ENCODE measurements around the gene COPG2. TPM values are rescaled to one million over a fixed set of nuclear protein-coding genes. Genes with fewer than 3 reads are reported as not detected.

Gene COPG2
- total and polyA plus RNA-seq, 2 of the 8 experiments (the other 6 are each of a cell fraction or from before 2014, with no cell fraction given) = 50.3 to 53.1 TPM

DNA sequence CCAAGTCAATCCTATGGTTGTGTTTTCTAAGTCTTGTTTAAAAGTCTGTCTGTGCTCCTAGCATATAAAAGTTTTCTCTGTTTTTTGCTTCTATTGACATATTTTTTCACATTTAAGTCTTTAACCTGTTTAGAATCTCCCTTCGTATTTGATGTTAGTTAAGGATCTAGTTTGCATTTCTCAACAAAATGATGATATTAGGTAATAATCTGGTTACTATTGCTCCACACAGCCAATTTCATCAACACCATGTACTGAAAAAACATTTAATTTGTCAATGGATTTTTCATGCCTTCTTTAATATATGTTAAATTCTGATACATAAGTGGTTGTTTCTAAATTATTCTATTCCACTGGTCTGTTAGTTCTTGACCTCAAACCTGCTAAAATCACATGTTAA is 35.3 kb upstream of the COPG2 start:
- Histone ChIP-seq H3K23ac (ENCODE audit: insufficient read length) (no peak overlapping the region), H3K4me1 (replicated peaks in 1 of 4; ENCODE audit: control insufficient read depth in 3 of 4, insufficient read depth in 4 of 4, low read length in 3 of 4) (no peaks in the 10 kb centered on the region), H3K56ac (replicated peaks; ENCODE audit: insufficient read length, low read depth, low read length) (no peak overlapping the region), H4K8ac (ENCODE audit: extremely low read depth, insufficient read depth, low read length) (no peak overlapping the region), H2BK5ac (ENCODE audit: low read depth, low read length) (no peak overlapping the region), H2AK5ac (ENCODE audit: low read depth, low read length) (no peak overlapping the region), H3K23me2 (ENCODE audit: low read depth, low read length) (no peaks in the 10 kb centered on the region), H4K91ac (replicated peaks; ENCODE audit: insufficient read length, low read length) (no peak overlapping the region), H3K79me2 (ENCODE audit: control insufficient read depth in 1 of 2, insufficient read depth in 2 of 2, low read length in 2 of 2) (no peaks in the 10 kb centered on the region), H3K27me3 (replicated peaks in 1 of 4; ENCODE audit: control insufficient read depth in 3 of 4, extremely low read depth in 1 of 4, insufficient read depth in 3 of 4, low read length in 3 of 4) (no peaks in the 10 kb centered on the region), H3K4me2 (ENCODE audit: insufficient read depth in 1 of 2, low read depth in 2 of 2, low read length in 2 of 2) (no peak overlapping the region), H3K14ac (ENCODE audit: insufficient read length) (no peak overlapping the region), H3K9ac (replicated peaks in 1 of 4; ENCODE audit: extremely low read depth in 1 of 4, low read depth in 3 of 4, low read length in 3 of 4) (no peak overlapping the region), H3K4ac (replicated peaks; ENCODE audit: insufficient read length, low read depth, low read length) (no peak overlapping the region), H3K79me1 (ENCODE audit: low read depth, low read length) (no peaks in the 10 kb centered on the region), H4K20me1 (replicated peaks in 1 of 2; ENCODE audit: control insufficient read depth in 1 of 2, insufficient read depth in 2 of 2, low read length in 2 of 2) (no peaks in the 10 kb centered on the region), H2BK20ac (ENCODE audit: low read length) (no peak overlapping the region), H2BK120ac (replicated peaks; ENCODE audit: low read depth, low read length) (no peak overlapping the region), H2BK12ac (ENCODE audit: low read depth, low read length) (no peak overlapping the region), H3K18ac (ENCODE audit: extremely low read depth, low read length) (no peak overlapping the region), H3K27ac (ENCODE audit: low read depth, low read length) (no peak overlapping the region), H2BK15ac (ENCODE audit: low read length) (no peak overlapping the region), H4K5ac (ENCODE audit: insufficient read length, low read depth, low read length) (no peak overlapping the region), H2AFZ (ENCODE audit: low read length) (no peak overlapping the region), H3K9me3 (ENCODE audit: insufficient read depth in 2 of 2, low read depth in 1 of 2, low read length in 1 of 2) (no peaks in the 10 kb centered on the region; a peak in 1 of 4 replicates), H3K4me3 (ENCODE audit: extremely low read depth in 1 of 4, insufficient read depth in 2 of 4, low read depth in 3 of 4, low read length in 4 of 4) (no peak overlapping the region), H3K36me3 (ENCODE audit: control insufficient read depth in 2 of 4, insufficient read depth in 4 of 4, low read length in 3 of 4) (no peaks in the 10 kb centered on the region)
- ChIA-PET POLR2A (ENCODE audit: partially characterized antibody) (no interaction called here), CTCF (ENCODE audit: partially characterized antibody) (no interaction called here)
- no peak for DNase-seq (ENCODE audit: low read depth in 1 of 2, low spot score in 2 of 2)
- TF ChIP-seq EZH2 (IDR thresholded peaks at IDR 0.05; ENCODE audit: low read depth, low read length, severe bottlenecking) (no peak), ASH2L (IDR thresholded peaks at IDR 0.05; ENCODE audit: low read length) (no peak), GTF2F1 (IDR thresholded peaks at IDR 0.05; ENCODE audit: borderline replicate concordance, low read depth, low read length) (no peak), CHD1 (IDR thresholded peaks at IDR 0.05; ENCODE audit: low read depth, low read length) (no peak), CTCF (IDR thresholded peaks at IDR 0.05; ENCODE audit: control extremely low read depth in 1 of 3, insufficient read depth in 1 of 3, low read depth in 1 of 3, low read length in 3 of 3) (no peak), YY1 (IDR thresholded peaks at IDR 0.05; ENCODE audit: low read depth, low read length) (no peak), SP2 (IDR thresholded peaks at IDR 0.05; ENCODE audit: low read length) (no peak), CHD2 (IDR thresholded peaks at IDR 0.05; ENCODE audit: low read length) (no peak), RBBP5 (IDR thresholded peaks at IDR 0.05; ENCODE audit: borderline replicate concordance, low read depth, low read length) (no peak), ZNF274 (IDR thresholded peaks at IDR 0.05; ENCODE audit: borderline replicate concordance, extremely low read depth, low read length) (no peak), CTBP2 (IDR thresholded peaks at IDR 0.05; ENCODE audit: borderline replicate concordance, insufficient read depth, insufficient read length, low read length) (no peak), POU5F1 (IDR thresholded peaks at IDR 0.05; ENCODE audit: low read depth, low read length) (no peak), TAF1 (IDR thresholded peaks at IDR 0.05; ENCODE audit: low read depth, low read length) (no peak)
- no peak for FAIRE-seq
- WGBS, 2 experiments (ENCODE audit: extremely low coverage in 1 of 2, insufficient coverage in 1 of 2, insufficient read length in 1 of 2, insufficient replicate concordance in 2 of 2, low coverage in 1 of 2, low lambda C conversion rate in 2 of 2, missing lambda C conversion rate in 1 of 2) = 97% methylated on average over 1 of the region's 1 CpG; no CpG with 5 or more reads in 1 of the 2 experiments

Data from H1 (cell line).